Hepatocyte (in vitro differentiated cells): ENCODE data around the gene LRP1B.

Experiments used
- CTCF ChIP-seq: fragments of 200-600 bp; sonication (generic); IDR thresholded peaks from 2 replicates; pipeline ENCODE4 v1.5.1; 2016; ENCODE audit warnings: antibody characterized with exemption, mild to moderate bottlenecking; ENCODE audit not compliant: poor library complexity
- EZH2 ChIP-seq: fragments of 200-600 bp; sonication (generic); IDR thresholded peaks from 2 replicates; pipeline ENCODE4 v1.6.1; 2016; ENCODE audit warnings: antibody characterized with exemption, mild to moderate bottlenecking, borderline replicate concordance
- EZH2phosphoT487 ChIP-seq: fragments of 200-600 bp; sonication (generic); IDR thresholded peaks from one replicate; pipeline ENCODE4 v1.6.1; 2018; ENCODE audit warnings: antibody characterized with exemption, mild to moderate bottlenecking, low read depth, moderate library complexity; ENCODE audit not compliant: unreplicated experiment, severe bottlenecking

- no peak for TF ChIP-seq EZH2phosphoT487
- TF ChIP-seq CTCF: no peak
- no peak for TF ChIP-seq EZH2
Measured at GRCh38 chr2:141927536-141927935, 203.3 kb downstream of the LRP1B start.
